Lower leg skin (tissue), 3 donors: ENCODE results near the gene PTOV1.

Source experiments
- CTCF ChIP-seq, 3 donors: fragments of 450-650 bp; IDR thresholded peaks; one replicate each; pipeline ENCODE4 v1.5.1; 2016; ENCODE audit warnings: antibody characterized with exemption in 3 of 3, mild to moderate bottlenecking in 3 of 3, moderate library complexity in 2 of 3
- POLR2A ChIP-seq, 2 donors: fragments of 450-650 bp; IDR thresholded peaks; one replicate each; pipeline ENCODE4 v1.6.1; 2016 to 2017; ENCODE audit warnings: antibody characterized with exemption in 2 of 2, mild to moderate bottlenecking in 1 of 2, moderate library complexity in 1 of 2

DNA sequence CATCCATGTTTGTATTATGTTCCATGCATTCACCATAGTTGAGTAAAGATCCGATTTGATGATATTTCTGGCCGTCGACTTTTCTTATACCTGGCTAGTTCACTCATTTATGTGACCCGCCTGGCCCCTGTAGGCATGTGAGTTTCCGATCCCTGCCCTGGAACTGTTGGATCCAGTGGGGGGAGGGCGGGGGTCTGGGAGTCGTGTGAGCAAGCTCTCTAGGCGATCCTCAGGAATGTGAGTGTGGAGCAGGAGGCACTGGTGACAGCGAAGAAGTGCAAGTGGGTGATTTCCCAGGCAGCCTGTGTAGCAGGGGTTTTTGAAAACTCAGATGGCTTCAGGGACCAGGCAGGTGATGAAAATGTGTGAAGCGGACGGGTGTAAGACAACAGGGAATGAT, 10.6 kb upstream of the PTOV1 start:
- no peak for TF ChIP-seq POLR2A (IDR thresholded peaks at IDR 0.05)
- TF ChIP-seq CTCF (IDR thresholded peaks at IDR 0.05), result no peak
